SH-SY5Y (cell line): ENCODE data around the gene ACOT9.

Source experiments
- GATA2 ChIP-seq: IDR thresholded peaks from 2 replicates; pipeline ENCODE4 v1.6.1; 2011; ENCODE audit warnings: mild to moderate bottlenecking, low read depth, low read length
- GATA3 ChIP-seq: IDR thresholded peaks from 2 replicates; pipeline ENCODE4 v1.6.1; 2011; ENCODE audit warnings: low read depth, mild to moderate bottlenecking, low read length, moderate library complexity

DNA sequence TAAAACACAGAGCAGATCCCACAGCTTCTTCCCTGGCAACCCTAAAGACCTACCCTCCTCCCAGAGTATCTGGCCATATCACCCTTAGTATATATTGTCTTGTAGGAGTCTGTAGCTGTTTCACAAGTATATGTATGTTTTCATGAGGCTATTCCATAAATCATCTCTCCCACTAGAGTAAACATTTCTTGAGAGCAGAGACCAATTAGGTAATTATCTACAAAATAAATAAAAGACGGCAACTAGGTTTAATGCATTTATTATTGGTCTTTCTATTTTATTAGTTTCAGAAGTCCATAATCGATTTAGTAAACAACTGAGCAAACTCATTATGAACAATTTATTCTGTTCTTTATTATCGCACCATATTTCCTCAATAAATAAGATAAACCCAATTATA is 7.0 kb downstream of the ACOT9 start:
- TF ChIP-seq GATA2 (no peak), GATA3 (no peak)
